Mammary epithelial cell (primary cell): Measurements from ENCODE around the gene KLKB1.

ENCODE experiments used
- CTCF ChIP-seq, 2 donors: IDR thresholded peaks in 1 of 2; conservative IDR thresholded peaks in 1 of 2; 2 replicates each; pipeline ENCODE4 v1.5.1; 2011 to 2012; ENCODE audit warnings: inconsistent platforms in 2 of 2, low read length in 2 of 2, mild to moderate bottlenecking in 2 of 2, control low read depth in 1 of 2, low read depth in 1 of 2; ENCODE audit not compliant: insufficient read depth in 1 of 2; ENCODE audit errors: extremely low read depth in 1 of 2
- EZH2 ChIP-seq: IDR thresholded peaks from 2 replicates; pipeline ENCODE4 v1.6.1; 2012; ENCODE audit warnings: low read length, inconsistent platforms, borderline replicate concordance

- TF ChIP-seq CTCF (conservative IDR thresholded peaks at IDR 0.05 in 1 of 2, IDR thresholded peaks at IDR 0.05 in 1 of 2; ENCODE audit: extremely low read depth in 1 of 2, insufficient read depth in 1 of 2, low read depth in 1 of 2, low read length in 2 of 2) = no peak
- TF ChIP-seq EZH2 = no peak
Observed at GRCh38 chr4:186234367-186234766, 7.1 kb downstream of the KLKB1 start.
